Ascending aorta (tissue), 2 donors: ENCODE data around the gene LRIG3. TPM values are rescaled to one million over a fixed set of nuclear protein-coding genes. Genes with fewer than 3 reads are reported as not detected.

Experiments used
- DNase-seq, 2 donors: peaks; one replicate each; pipeline ENCODE4 v3.0.0-alpha.2; 2019; ENCODE audit warnings: low spot score in 2 of 2
- H3K27ac ChIP-seq, 2 donors: fragments of 200-600 bp; sonication (generic); one replicate each; pipeline ENCODE4 v1.5.1; 2016 to 2017; ENCODE audit warnings: mild to moderate bottlenecking in 1 of 2
- H3K27me3 ChIP-seq: fragments of 200-600 bp; sonication (generic); one replicate; pipeline ENCODE4 v1.5.1; 2017
- H3K36me3 ChIP-seq, 2 donors: fragments of 200-600 bp; sonication (generic); one replicate each; pipeline ENCODE4 v1.5.1; 2016
- H3K4me1 ChIP-seq, 2 donors: fragments of 200-600 bp; sonication (generic); one replicate each; pipeline ENCODE4 v1.5.1; 2016 to 2017; ENCODE audit warnings: mild to moderate bottlenecking in 1 of 2
- H3K4me3 ChIP-seq, 2 donors: fragments of 200-600 bp; sonication (generic); one replicate each; pipeline ENCODE4 v1.5.1; 2016 to 2017; ENCODE audit warnings: mild to moderate bottlenecking in 1 of 2
- H3K9me3 ChIP-seq, 2 donors: fragments of 200-600 bp; sonication (generic); one replicate each; pipeline ENCODE4 v1.5.1; 2016
- intact Hi-C: fragments of 100-400 bp; cut with DNase I; formaldehyde crosslinking; loops from one replicate; pipeline ENCODE4 v1.15.1; 2023
- total RNA-seq: library from RNA; depleted of rRNA; stranded (reverse); fragments of >200 nt; gene quantifications from one replicate; pipeline ENCODE4 v1.1.0, GENCODE V29; 2016
- TF ChIP-seq, protein P1 (sequence below), 3 experiments: fragments of 200-600 bp in 2 of 3; fragments of 450-650 bp in 1 of 3; sonication (generic) in 2 of 3; IDR thresholded peaks; one replicate each; pipeline ENCODE4 v1.5.1; 2016 to 2019; ENCODE audit warnings: antibody characterized with exemption in 3 of 3, mild to moderate bottlenecking in 1 of 3, moderate library complexity in 1 of 3

Gene LRIG3
- total RNA-seq, 1 donor from 2014 or later, result 12.3 TPM

DNA sequence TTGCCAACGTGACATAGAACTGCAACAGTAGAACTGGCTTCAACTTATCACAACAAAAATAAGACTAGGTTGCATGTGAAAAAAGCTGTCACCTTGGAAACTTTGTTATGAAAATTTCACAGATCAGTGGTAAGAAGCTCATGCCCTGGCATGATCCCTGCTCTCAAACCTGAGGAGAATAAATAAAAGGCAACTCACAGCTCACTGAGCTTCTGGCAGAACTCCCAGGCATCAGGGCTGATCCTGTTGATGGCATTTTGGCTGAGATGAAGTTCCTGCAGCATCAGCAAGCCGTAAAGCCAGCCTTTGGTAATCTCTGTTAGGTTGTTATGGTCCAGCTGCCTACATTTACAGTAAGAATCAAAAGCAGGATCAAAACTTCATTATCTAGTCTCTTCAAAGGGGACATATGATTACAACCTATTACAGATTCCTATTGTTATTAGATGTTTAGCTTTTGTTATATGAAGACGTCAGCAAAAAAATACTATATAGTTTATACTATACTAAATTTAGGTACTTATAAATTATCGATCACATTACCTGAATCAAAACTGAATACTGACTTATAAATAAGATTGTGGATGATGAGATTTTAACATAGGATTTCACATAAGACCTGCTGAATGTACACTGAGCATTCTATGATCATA lies 32.0 kb downstream of the LRIG3 start:
- Histone ChIP-seq H3K36me3 (peaks cover 12 to 26% of the 10 kb centered on the region in 2 donors), H3K4me1 (peaks cover 3 to 20% of the 10 kb centered on the region in 2 donors), H3K27me3 (no peaks in the 10 kb centered on the region), H3K9me3 (no peaks in the 10 kb centered on the region), H3K4me3 (no peak overlapping the region), H3K27ac (no peak overlapping the region)
- TF ChIP-seq, protein P1, sequence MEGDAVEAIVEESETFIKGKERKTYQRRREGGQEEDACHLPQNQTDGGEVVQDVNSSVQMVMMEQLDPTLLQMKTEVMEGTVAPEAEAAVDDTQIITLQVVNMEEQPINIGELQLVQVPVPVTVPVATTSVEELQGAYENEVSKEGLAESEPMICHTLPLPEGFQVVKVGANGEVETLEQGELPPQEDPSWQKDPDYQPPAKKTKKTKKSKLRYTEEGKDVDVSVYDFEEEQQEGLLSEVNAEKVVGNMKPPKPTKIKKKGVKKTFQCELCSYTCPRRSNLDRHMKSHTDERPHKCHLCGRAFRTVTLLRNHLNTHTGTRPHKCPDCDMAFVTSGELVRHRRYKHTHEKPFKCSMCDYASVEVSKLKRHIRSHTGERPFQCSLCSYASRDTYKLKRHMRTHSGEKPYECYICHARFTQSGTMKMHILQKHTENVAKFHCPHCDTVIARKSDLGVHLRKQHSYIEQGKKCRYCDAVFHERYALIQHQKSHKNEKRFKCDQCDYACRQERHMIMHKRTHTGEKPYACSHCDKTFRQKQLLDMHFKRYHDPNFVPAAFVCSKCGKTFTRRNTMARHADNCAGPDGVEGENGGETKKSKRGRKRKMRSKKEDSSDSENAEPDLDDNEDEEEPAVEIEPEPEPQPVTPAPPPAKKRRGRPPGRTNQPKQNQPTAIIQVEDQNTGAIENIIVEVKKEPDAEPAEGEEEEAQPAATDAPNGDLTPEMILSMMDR (IDR thresholded peaks at IDR 0.05), result no peak
- intact Hi-C loops, result loop anchor here (2.0 to 10.0 kb wide), 2 partner anchors 33 to 943 kb away; partner anchors contain the start of genes ATP23 and LRIG3
- no peak for DNase-seq

DNA sequence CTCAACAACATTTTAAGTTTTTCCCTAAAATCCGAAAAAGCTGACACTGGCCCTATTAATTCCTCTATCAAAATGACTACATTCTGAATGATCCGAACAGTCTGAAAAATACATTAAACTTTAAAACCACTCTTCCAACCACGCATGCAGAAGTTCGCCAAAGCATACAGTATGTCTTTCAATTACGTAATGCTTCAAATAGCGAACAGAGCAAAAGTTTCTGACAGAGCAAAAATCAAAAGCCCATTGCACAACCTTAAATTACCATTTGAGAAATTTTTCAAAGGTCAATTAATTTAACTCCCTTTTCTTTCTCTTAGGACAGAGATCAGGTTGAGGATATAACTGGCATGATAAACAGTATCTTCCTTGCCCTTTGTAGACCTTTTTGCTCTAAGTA lies 33.2 kb downstream of the LRIG3 start:
- Histone ChIP-seq H3K27ac (no peak overlapping the region), H3K4me1 (peaks cover 8 to 31% of the 10 kb centered on the region in 2 donors), H3K9me3 (no peaks in the 10 kb centered on the region), H3K4me3 (no peak overlapping the region), H3K27me3 (no peaks in the 10 kb centered on the region), H3K36me3 (peaks cover 12 to 26% of the 10 kb centered on the region in 2 donors)
- TF ChIP-seq, protein P1 (IDR thresholded peaks at IDR 0.05), result no peak
- intact Hi-C loops, result loop anchor here (10.0 kb wide), 1 partner anchor 942 kb away; the partner anchor contains the start of gene ATP23
- DNase-seq, result no peak

DNA sequence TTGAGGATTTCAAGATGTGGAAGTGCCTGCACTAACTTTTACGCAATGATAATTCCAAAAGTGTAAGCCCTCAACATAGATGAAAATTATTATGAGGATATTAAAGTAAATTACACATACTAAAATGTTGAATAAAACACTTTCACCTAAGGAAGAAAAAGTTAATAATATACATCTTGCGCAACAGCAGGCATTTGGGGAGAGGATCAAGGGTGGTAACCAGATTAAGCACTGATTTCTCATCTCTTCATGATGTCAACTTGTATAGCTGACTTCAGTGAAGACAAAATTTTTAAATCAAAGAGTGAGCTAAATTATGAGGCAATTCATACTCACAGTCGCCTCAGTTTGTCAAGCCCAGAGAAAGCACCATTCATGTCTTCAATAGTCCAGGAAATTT lies 33.8 kb downstream of the LRIG3 start:
- no peaks in the 10 kb centered on the region for H3K27me3 ChIP-seq
- peak overlapping the region in 1 of 2 donors; percentile 2 for H3K27ac ChIP-seq
- DNase-seq, result no peak
- peaks cover 8 to 37% of the 10 kb centered on the region in 2 donors for H3K4me1 ChIP-seq
- H3K36me3 ChIP-seq, result peaks cover 12 to 26% of the 10 kb centered on the region in 2 donors
- no peaks in the 10 kb centered on the region for H3K9me3 ChIP-seq
- H3K4me3 ChIP-seq, result no peak overlapping the region
- TF ChIP-seq, protein P1 (IDR thresholded peaks at IDR 0.05), result no peak
- intact Hi-C loops, result loop anchor here (10.0 kb wide), 1 partner anchor 942 kb away; the partner anchor contains the start of gene ATP23

DNA sequence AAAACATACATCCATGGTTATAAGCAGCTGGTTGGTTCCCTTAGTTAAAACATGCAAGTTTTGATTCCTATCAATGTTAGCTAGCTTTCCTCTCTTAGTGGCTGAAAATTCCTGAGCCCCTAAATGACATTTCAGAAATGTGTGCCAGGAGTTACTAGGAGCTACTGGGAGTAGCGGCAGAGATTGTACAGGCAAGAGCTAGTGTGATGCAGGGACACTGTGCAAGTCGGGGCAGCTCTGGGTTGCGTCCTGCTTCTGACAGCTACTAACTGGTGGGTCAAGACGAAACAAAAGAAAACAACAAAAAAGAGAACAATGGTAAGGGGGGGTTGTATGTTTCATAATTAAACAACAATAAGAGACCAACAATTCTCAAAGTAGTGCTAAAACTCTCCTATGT lies 35.4 kb downstream of the LRIG3 start:
- intact Hi-C loops, result loop anchor here (10.0 kb wide), 1 partner anchor 940 kb away; the partner anchor contains the start of gene ATP23
- H3K27ac ChIP-seq, result peak overlapping the region; percentile 40 to 43
- TF ChIP-seq, protein P1 (IDR thresholded peaks at IDR 0.05), result no peak
- H3K4me1 ChIP-seq, result peaks cover 8 to 38% of the 10 kb centered on the region in 2 donors
- no peaks in the 10 kb centered on the region for H3K9me3 ChIP-seq
- H3K27me3 ChIP-seq, result no peaks in the 10 kb centered on the region
- no peak overlapping the region for H3K4me3 ChIP-seq
- DNase-seq, result no peak
- peaks cover 15 to 31% of the 10 kb centered on the region in 2 donors for H3K36me3 ChIP-seq

DNA sequence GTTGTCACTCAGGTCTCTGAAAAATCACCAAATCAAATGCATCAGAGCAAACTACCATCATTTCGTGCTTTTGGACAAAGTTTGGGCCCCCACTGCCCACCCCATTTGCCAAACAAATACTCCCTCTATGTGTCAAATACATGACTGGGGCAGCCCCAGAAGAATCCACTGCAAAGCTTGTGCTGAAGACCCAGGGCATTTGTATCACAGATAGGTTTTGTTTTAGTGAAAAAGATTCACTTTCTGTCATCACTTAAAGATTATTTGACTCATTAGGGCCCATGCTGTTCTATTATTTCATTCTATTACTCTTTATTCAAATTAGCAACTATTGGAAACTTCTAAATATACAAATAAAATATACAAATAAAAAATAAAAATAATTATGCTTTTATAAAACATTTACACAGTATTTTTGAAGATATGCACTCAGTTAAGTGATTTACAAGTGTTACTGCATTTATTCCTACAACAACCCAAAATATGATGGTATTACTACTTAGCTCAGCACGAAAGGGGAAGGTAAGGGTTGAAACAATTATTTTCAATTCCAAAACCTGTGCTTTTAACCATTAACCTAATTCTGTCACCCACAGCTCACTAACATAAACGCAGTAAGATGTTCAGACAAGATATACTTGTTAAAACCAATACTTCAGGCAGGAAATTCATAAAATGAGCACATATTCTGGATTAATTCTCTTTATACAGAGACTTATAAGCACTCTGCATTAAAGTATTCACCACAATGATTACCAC lies 36.5 kb downstream of the LRIG3 start:
- no peaks in the 10 kb centered on the region for H3K27me3 ChIP-seq
- no peak overlapping the region for H3K4me3 ChIP-seq
- H3K9me3 ChIP-seq, result no peaks in the 10 kb centered on the region
- intact Hi-C loops, result loop anchor here (10.0 kb wide), 1 partner anchor 939 kb away; the partner anchor contains the start of gene ATP23
- peaks cover 8 to 38% of the 10 kb centered on the region in 2 donors for H3K4me1 ChIP-seq
- TF ChIP-seq, protein P1 (IDR thresholded peaks at IDR 0.05), result no peak
- peaks cover 17 to 35% of the 10 kb centered on the region in 2 donors for H3K36me3 ChIP-seq
- H3K27ac ChIP-seq, result peak overlapping the region; percentile 64 to 74
- no peak for DNase-seq
